ENCODE results near the gene ZNF831.

ZNF831 gene

GRCh38 chr20:59184880-59185447 lies 21.3 kb downstream of the ZNF831 start:
- Histone ChIP-seq H3K27me3 (ENCODE audit: control insufficient read depth in 3 of 3, insufficient read depth in 3 of 3, low read depth in 1 of 3, low read length in 3 of 3) (peaks cover 0 to 12% (median 0%) of the 10 kb centered on the region in 3 experiments), H3K4ac (ENCODE audit: low read length) (no peak overlapping the region), H3K4me3 (ENCODE audit: low read length in 2 of 2) (no peak overlapping the region), H3K79me1 (ENCODE audit: low read depth, low read length) (no peaks in the 10 kb centered on the region), H4K8ac (ENCODE audit: low read depth, low read length) (no peak overlapping the region), H3K14ac (ENCODE audit: low read length) (no peak overlapping the region), H2BK5ac (ENCODE audit: low read length) (no peak overlapping the region), H3K4me2 (ENCODE audit: insufficient read depth, low read length, poor library complexity, severe bottlenecking) (no peak overlapping the region), H2AK5ac (ENCODE audit: low read depth, low read length) (peak overlapping the region; percentile 22), H3K36me3 (replicated peaks in 1 of 2; ENCODE audit: control insufficient read depth in 2 of 2, insufficient read depth in 2 of 2, low read length in 2 of 2) (no peaks in the 10 kb centered on the region), H2BK12ac (ENCODE audit: low read length) (no peak overlapping the region), H2BK15ac (ENCODE audit: low read length) (no peak overlapping the region), H3K9ac (ENCODE audit: low read depth, low read length, poor library complexity) (no peak overlapping the region), H3K4me1 (ENCODE audit: control insufficient read depth in 2 of 2, insufficient read depth in 1 of 2, low read depth in 1 of 2, low read length in 2 of 2) (peaks cover 0 to 9% of the 10 kb centered on the region in 2 donors), H3K9me3 (replicated peaks in 1 of 2; ENCODE audit: control insufficient read depth in 2 of 2, insufficient read depth in 1 of 2, low read depth in 1 of 2, low read length in 2 of 2) (peaks cover 0 to 2% of the 10 kb centered on the region in 2 donors), H2AFZ (ENCODE audit: low read length) (no peak overlapping the region), H3K27ac (replicated peaks; ENCODE audit: low read length) (no peak overlapping the region), H2BK120ac (ENCODE audit: low read depth, low read length) (no peak overlapping the region), H3K18ac (ENCODE audit: low read length) (peak overlapping the region; percentile 44), H3K23ac (ENCODE audit: low read depth, low read length, poor library complexity) (no peak overlapping the region), H4K91ac (ENCODE audit: low read depth, low read length, poor library complexity) (no peak overlapping the region)
- WGBS, 2 donors (ENCODE audit: extremely low coverage in 2 of 2, insufficient read length in 2 of 2, insufficient replicate concordance in 1 of 2): no CpG with 5 or more reads among the region's 16 CpGs
- DNase-seq (ENCODE audit: low spot score): no peak

GRCh38 chr20:59185809-59186208 lies 22.2 kb downstream of the ZNF831 start:
- peak; percentile 27 for DNase-seq (ENCODE audit: low spot score)

GRCh38 chr20:59190466-59190865 lies 26.8 kb downstream of the ZNF831 start:
- no CpG with 5 or more reads among the region's 5 CpGs for WGBS, 2 donors (ENCODE audit: extremely low coverage in 2 of 2, insufficient read length in 2 of 2, insufficient replicate concordance in 1 of 2)
- no peak overlapping the region for H3K27ac ChIP-seq (replicated peaks; ENCODE audit: low read length)
- H3K79me1 ChIP-seq (ENCODE audit: low read depth, low read length): peaks cover 2% of the 10 kb centered on the region
- peak overlapping the region; percentile 19 for H4K8ac ChIP-seq (ENCODE audit: low read depth, low read length)
- H4K91ac ChIP-seq (ENCODE audit: low read depth, low read length, poor library complexity): no peak overlapping the region
- no peak overlapping the region for H2BK120ac ChIP-seq (ENCODE audit: low read depth, low read length)
- H2BK5ac ChIP-seq (ENCODE audit: low read length): no peak overlapping the region
- H3K9ac ChIP-seq (ENCODE audit: low read depth, low read length, poor library complexity): no peak overlapping the region
- peaks cover 0 to 1% of the 10 kb centered on the region in 2 donors for H3K9me3 ChIP-seq (replicated peaks in 1 of 2; ENCODE audit: control insufficient read depth in 2 of 2, insufficient read depth in 1 of 2, low read depth in 1 of 2, low read length in 2 of 2)
- H3K4me1 ChIP-seq (ENCODE audit: control insufficient read depth in 2 of 2, insufficient read depth in 1 of 2, low read depth in 1 of 2, low read length in 2 of 2): peaks cover 0 to 8% of the 10 kb centered on the region in 2 donors
- H2AFZ ChIP-seq (ENCODE audit: low read length): no peak overlapping the region
- no peak overlapping the region for H3K4me3 ChIP-seq (ENCODE audit: low read length in 2 of 2)
- no peak overlapping the region for H2AK5ac ChIP-seq (ENCODE audit: low read depth, low read length)
- no peak overlapping the region for H3K14ac ChIP-seq (ENCODE audit: low read length)
- no peaks in the 10 kb centered on the region for H3K36me3 ChIP-seq (replicated peaks in 1 of 2; ENCODE audit: control insufficient read depth in 2 of 2, insufficient read depth in 2 of 2, low read length in 2 of 2)
- H3K23ac ChIP-seq (ENCODE audit: low read depth, low read length, poor library complexity): no peak overlapping the region
- no peak overlapping the region for H2BK12ac ChIP-seq (ENCODE audit: low read length)
- H3K27me3 ChIP-seq (ENCODE audit: control insufficient read depth in 3 of 3, insufficient read depth in 3 of 3, low read depth in 1 of 3, low read length in 3 of 3): peaks cover 0 to 9% (median 0%) of the 10 kb centered on the region in 3 experiments
- no peak for DNase-seq (ENCODE audit: low spot score)
- H3K4ac ChIP-seq (ENCODE audit: low read length): no peak overlapping the region
- no peak overlapping the region for H3K4me2 ChIP-seq (ENCODE audit: insufficient read depth, low read length, poor library complexity, severe bottlenecking)
- no peak overlapping the region for H3K18ac ChIP-seq (ENCODE audit: low read length)
- no peak overlapping the region for H2BK15ac ChIP-seq (ENCODE audit: low read length)

More at GRCh38 chr20:59185809-59186208, 22.2 kb downstream of the ZNF831 start:
- Histone ChIP-seq H2AK5ac (ENCODE audit: low read depth, low read length) (no peak overlapping the region), H3K18ac (ENCODE audit: low read length) (peak overlapping the region; percentile 69), H3K9ac (ENCODE audit: low read depth, low read length, poor library complexity) (peak overlapping the region; percentile 45), H2BK120ac (ENCODE audit: low read depth, low read length) (no peak overlapping the region), H2BK15ac (ENCODE audit: low read length) (no peak overlapping the region), H3K36me3 (replicated peaks in 1 of 2; ENCODE audit: control insufficient read depth in 2 of 2, insufficient read depth in 2 of 2, low read length in 2 of 2) (no peaks in the 10 kb centered on the region), H3K9me3 (replicated peaks in 1 of 2; ENCODE audit: control insufficient read depth in 2 of 2, insufficient read depth in 1 of 2, low read depth in 1 of 2, low read length in 2 of 2) (peaks cover 0 to 2% of the 10 kb centered on the region in 2 donors), H3K4ac (ENCODE audit: low read length) (no peak overlapping the region), H2AFZ (ENCODE audit: low read length) (peak overlapping the region; percentile 74), H3K79me1 (ENCODE audit: low read depth, low read length) (no peaks in the 10 kb centered on the region), H3K27ac (replicated peaks; ENCODE audit: low read length) (no peak overlapping the region), H2BK12ac (ENCODE audit: low read length) (no peak overlapping the region), H3K4me2 (ENCODE audit: insufficient read depth, low read length, poor library complexity, severe bottlenecking) (no peak overlapping the region), H4K8ac (ENCODE audit: low read depth, low read length) (no peak overlapping the region), H3K23ac (ENCODE audit: low read depth, low read length, poor library complexity) (no peak overlapping the region), H3K14ac (ENCODE audit: low read length) (no peak overlapping the region), H4K91ac (ENCODE audit: low read depth, low read length, poor library complexity) (no peak overlapping the region), H2BK5ac (ENCODE audit: low read length) (no peak overlapping the region), H3K4me1 (ENCODE audit: control insufficient read depth in 2 of 2, insufficient read depth in 1 of 2, low read depth in 1 of 2, low read length in 2 of 2) (peaks cover 0 to 9% of the 10 kb centered on the region in 2 donors), H3K4me3 (ENCODE audit: low read length in 2 of 2) (no peak overlapping the region), H3K27me3 (ENCODE audit: control insufficient read depth in 3 of 3, insufficient read depth in 3 of 3, low read depth in 1 of 3, low read length in 3 of 3) (peaks cover 0 to 12% (median 0%) of the 10 kb centered on the region in 3 experiments)
- WGBS, 2 donors (ENCODE audit: extremely low coverage in 2 of 2, insufficient read length in 2 of 2, insufficient replicate concordance in 1 of 2): no CpG with 5 or more reads among the region's 6 CpGs

- Histone ChIP-seq H2AK5ac (ENCODE audit: low read depth, low read length) (peak overlapping the region; percentile 37), H3K27me3 (ENCODE audit: control insufficient read depth in 3 of 3, insufficient read depth in 3 of 3, low read depth in 1 of 3, low read length in 3 of 3) (peaks cover 0 to 2% (median 0%) of the 10 kb centered on the region in 3 experiments), H4K8ac (ENCODE audit: low read depth, low read length) (peak overlapping the region; percentile 19), H2BK15ac (ENCODE audit: low read length) (peak overlapping the region; percentile 16), H2AFZ (ENCODE audit: low read length) (no peak overlapping the region), H3K4me3 (ENCODE audit: low read length in 2 of 2) (no peak overlapping the region), H3K4me1 (ENCODE audit: control insufficient read depth in 2 of 2, insufficient read depth in 1 of 2, low read depth in 1 of 2, low read length in 2 of 2) (peaks cover 0 to 1% of the 10 kb centered on the region in 2 donors), H4K91ac (ENCODE audit: low read depth, low read length, poor library complexity) (peak overlapping the region; percentile 11), H3K23ac (ENCODE audit: low read depth, low read length, poor library complexity) (peak overlapping the region; percentile 23), H3K18ac (ENCODE audit: low read length) (peak overlapping the region; percentile 65), H3K9ac (ENCODE audit: low read depth, low read length, poor library complexity) (no peak overlapping the region), H2BK12ac (ENCODE audit: low read length) (no peak overlapping the region), H3K4ac (ENCODE audit: low read length) (no peak overlapping the region), H2BK120ac (ENCODE audit: low read depth, low read length) (no peak overlapping the region), H3K4me2 (ENCODE audit: insufficient read depth, low read length, poor library complexity, severe bottlenecking) (no peak overlapping the region), H3K9me3 (replicated peaks in 1 of 2; ENCODE audit: control insufficient read depth in 2 of 2, insufficient read depth in 1 of 2, low read depth in 1 of 2, low read length in 2 of 2) (peaks cover 0 to 1% of the 10 kb centered on the region in 2 donors), H3K14ac (ENCODE audit: low read length) (no peak overlapping the region), H3K36me3 (replicated peaks in 1 of 2; ENCODE audit: control insufficient read depth in 2 of 2, insufficient read depth in 2 of 2, low read length in 2 of 2) (no peaks in the 10 kb centered on the region), H3K79me1 (ENCODE audit: low read depth, low read length) (peaks cover 2% of the 10 kb centered on the region), H3K27ac (replicated peaks; ENCODE audit: low read length) (no peak overlapping the region), H2BK5ac (ENCODE audit: low read length) (no peak overlapping the region)
- WGBS, 2 donors (ENCODE audit: extremely low coverage in 2 of 2, insufficient read length in 2 of 2, insufficient replicate concordance in 1 of 2): no CpG with 5 or more reads among the region's 40 CpGs
- DNase-seq (ENCODE audit: low spot score): no peak
Measured at GRCh38 chr20:59191036-59191755, 27.6 kb downstream of the ZNF831 start.
